T47D (cell line): Measurements from ENCODE around the gene HPSE2.
A peak's percentile ranks its signal among the peaks of the same experiment; 100 is the strongest.

Experiments used
- DNase-seq, 2 experiments: peaks; one replicate each; pipeline versions ENCODE4 v3.0.0 to v3.0.0-alpha.2; 2011 to 2012; ENCODE audit warnings: low read depth in 1 of 2, low spot score in 1 of 2
- JUND ChIP-seq: IDR thresholded peaks from 2 replicates; pipeline ENCODE4 v1.6.1; 2012; ENCODE audit warnings: low read depth
- in situ Hi-C: cut with HindIII; loops from 2 replicates; pipeline ENCODE4 v1.10.0; 2016; ENCODE audit warnings: low sequenced_read_pairs, low pct_unique_long_range_greater_than_20kb

The HPSE2 gene

GRCh38 chr10:98429320-98430072, 806.2 kb downstream of the HPSE2 start:
- no peak for DNase-seq
- in situ Hi-C loops, result no loop called here
- no peak for TF ChIP-seq JUND

- in situ Hi-C loops, result no loop called here
- no peak for TF ChIP-seq JUND
- no peak for DNase-seq
These were observed 808.6 kb downstream of the HPSE2 start for GRCh38 chr10:98427011-98427515.

GRCh38 chr10:98425511-98426352, 809.9 kb downstream of the HPSE2 start:
- no peak for TF ChIP-seq JUND
- in situ Hi-C loops, result no loop called here
- peak; percentile 42 to 63 for DNase-seq

GRCh38 chr10:98424295-98425254, 811.1 kb downstream of the HPSE2 start:
- TF ChIP-seq JUND, result no peak
- DNase-seq, result no peak
- in situ Hi-C loops, result no loop called here

- no peak for DNase-seq
- in situ Hi-C loops, result no loop called here
- TF ChIP-seq JUND, result no peak
These were observed 811.9 kb downstream of the HPSE2 start for GRCh38 chr10:98423691-98424120.

- in situ Hi-C loops, result no loop called here
- DNase-seq, result no peak
- no peak for TF ChIP-seq JUND
These were observed 813.5 kb downstream of the HPSE2 start for GRCh38 chr10:98422182-98422581.

- no peak for TF ChIP-seq JUND
- in situ Hi-C loops, result no loop called here
- DNase-seq, result no peak
These were observed 814.9 kb downstream of the HPSE2 start for GRCh38 chr10:98420786-98421185.

- in situ Hi-C loops, result no loop called here
- no peak for DNase-seq
- TF ChIP-seq JUND, result no peak
These were observed 816.0 kb downstream of the HPSE2 start for GRCh38 chr10:98419469-98420261.

- in situ Hi-C loops, result no loop called here
- TF ChIP-seq JUND, result no peak
- DNase-seq, result no peak
These were observed 816.8 kb downstream of the HPSE2 start for GRCh38 chr10:98418665-98419468.

GRCh38 chr10:98417973-98418664, 817.5 kb downstream of the HPSE2 start:
- no peak for TF ChIP-seq JUND
- DNase-seq, result no peak
- in situ Hi-C loops, result no loop called here
